ENCODE results near the gene NTM. TPM values are rescaled to one million over a fixed set of nuclear protein-coding genes. Genes with fewer than 3 reads are reported as not detected.

Gene NTM
- total and polyA plus RNA-seq, 2 donors (not counting 1 experiment from before 2014, with no cell fraction given) = 12.3 to 28.6 TPM

DNA sequence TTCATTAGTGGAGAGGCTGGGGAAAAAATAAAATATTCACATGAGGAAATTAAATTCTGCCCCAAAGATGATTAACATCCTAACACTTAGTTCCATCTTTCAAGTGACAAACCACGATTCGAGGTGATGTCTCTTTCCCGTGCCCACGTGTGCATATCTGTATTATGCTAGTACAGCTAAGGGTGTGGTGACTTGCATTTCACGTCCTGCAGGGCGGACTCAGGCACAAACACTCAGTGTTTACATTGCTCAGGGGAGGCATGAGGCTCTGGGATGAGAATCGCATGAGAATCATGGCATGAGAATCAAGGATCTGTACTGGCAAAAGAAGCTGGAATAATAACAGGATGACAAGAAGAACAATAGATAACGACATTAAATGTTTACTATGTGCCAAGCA lies 179.4 kb downstream of the NTM start:
- H3K27me3 ChIP-seq (ENCODE audit: control insufficient read depth, insufficient read depth, low read length) = peaks cover 2% of the 10 kb centered on the region
- H3K4me2 ChIP-seq (ENCODE audit: extremely low read depth, insufficient read depth, low read length) = no peak overlapping the region

DNA sequence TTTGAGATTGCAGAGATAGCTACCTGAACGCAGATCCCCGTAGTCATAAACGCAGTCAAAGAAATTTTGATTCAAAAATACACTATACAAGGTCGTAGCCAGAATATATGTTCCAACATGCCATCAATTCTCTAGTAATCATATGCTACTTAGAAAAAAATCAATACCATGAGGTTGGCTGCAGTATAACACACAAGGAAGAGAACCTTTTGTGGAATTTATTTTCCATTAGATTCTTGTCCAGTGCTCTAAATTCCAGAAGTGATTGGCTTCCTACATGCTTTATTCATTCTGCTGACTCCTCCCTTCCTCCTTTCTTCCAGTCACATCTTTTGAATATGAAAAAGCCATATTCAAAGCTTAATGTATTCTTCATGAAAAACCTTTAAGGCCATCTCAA lies 189.9 kb downstream of the NTM start:
- Histone ChIP-seq H3K79me2 (ENCODE audit: control insufficient read depth, insufficient read depth, low read length) (no peaks in the 10 kb centered on the region), H3K9ac (ENCODE audit: insufficient read depth, low read length) (no peak overlapping the region), H3K27ac (ENCODE audit: insufficient read depth, low read length) (no peak overlapping the region), H3K27me3 (ENCODE audit: control insufficient read depth, insufficient read depth, low read length) (no peaks in the 10 kb centered on the region), H3K9me3 (ENCODE audit: control insufficient read depth, insufficient read depth, low read depth, low read length) (no peaks in the 10 kb centered on the region), H3K4me3 (replicated peaks in 1 of 4; ENCODE audit: control extremely low read depth in 1 of 4, insufficient read depth in 1 of 4, low read depth in 3 of 4, low read length in 4 of 4) (no peak overlapping the region), H2AFZ (ENCODE audit: low read length) (no peak overlapping the region), H3K36me3 (ENCODE audit: control insufficient read depth, insufficient read depth, low read length) (no peaks in the 10 kb centered on the region), H3K4me1 (ENCODE audit: control insufficient read depth, extremely low read depth, insufficient read depth, low read length) (no peaks in the 10 kb centered on the region), H3K4me2 (ENCODE audit: extremely low read depth, insufficient read depth, low read length) (no peak overlapping the region), H4K20me1 (ENCODE audit: control insufficient read depth, extremely low read depth, insufficient read depth, low read length) (no peaks in the 10 kb centered on the region)
- no peak for TF ChIP-seq EZH2 (IDR thresholded peaks at IDR 0.05; ENCODE audit: low read length, missing control alignments)
- TF ChIP-seq, protein P1, sequence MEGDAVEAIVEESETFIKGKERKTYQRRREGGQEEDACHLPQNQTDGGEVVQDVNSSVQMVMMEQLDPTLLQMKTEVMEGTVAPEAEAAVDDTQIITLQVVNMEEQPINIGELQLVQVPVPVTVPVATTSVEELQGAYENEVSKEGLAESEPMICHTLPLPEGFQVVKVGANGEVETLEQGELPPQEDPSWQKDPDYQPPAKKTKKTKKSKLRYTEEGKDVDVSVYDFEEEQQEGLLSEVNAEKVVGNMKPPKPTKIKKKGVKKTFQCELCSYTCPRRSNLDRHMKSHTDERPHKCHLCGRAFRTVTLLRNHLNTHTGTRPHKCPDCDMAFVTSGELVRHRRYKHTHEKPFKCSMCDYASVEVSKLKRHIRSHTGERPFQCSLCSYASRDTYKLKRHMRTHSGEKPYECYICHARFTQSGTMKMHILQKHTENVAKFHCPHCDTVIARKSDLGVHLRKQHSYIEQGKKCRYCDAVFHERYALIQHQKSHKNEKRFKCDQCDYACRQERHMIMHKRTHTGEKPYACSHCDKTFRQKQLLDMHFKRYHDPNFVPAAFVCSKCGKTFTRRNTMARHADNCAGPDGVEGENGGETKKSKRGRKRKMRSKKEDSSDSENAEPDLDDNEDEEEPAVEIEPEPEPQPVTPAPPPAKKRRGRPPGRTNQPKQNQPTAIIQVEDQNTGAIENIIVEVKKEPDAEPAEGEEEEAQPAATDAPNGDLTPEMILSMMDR (conservative IDR thresholded peaks at IDR 0.05 in 1 of 2, IDR thresholded peaks at IDR 0.05 in 1 of 2; ENCODE audit: low read depth in 1 of 2, low read length in 2 of 2) = no peak
- no peak for DNase-seq (ENCODE audit: low read depth in 2 of 2)

More for the DNA sequence above, 179.4 kb downstream of the NTM start:
- H3K9me3 ChIP-seq (ENCODE audit: control insufficient read depth, insufficient read depth, low read depth, low read length) = no peaks in the 10 kb centered on the region
- TF ChIP-seq EZH2 (IDR thresholded peaks at IDR 0.05; ENCODE audit: low read length, missing control alignments) = no peak
- TF ChIP-seq, protein P1 (conservative IDR thresholded peaks at IDR 0.05 in 1 of 2, IDR thresholded peaks at IDR 0.05 in 1 of 2; ENCODE audit: low read depth in 1 of 2, low read length in 2 of 2) = no peak
- no peaks in the 10 kb centered on the region for H3K4me1 ChIP-seq (ENCODE audit: control insufficient read depth, extremely low read depth, insufficient read depth, low read length)
- H3K9ac ChIP-seq (ENCODE audit: insufficient read depth, low read length) = no peak overlapping the region
- no peaks in the 10 kb centered on the region for H4K20me1 ChIP-seq (ENCODE audit: control insufficient read depth, extremely low read depth, insufficient read depth, low read length)
- H3K79me2 ChIP-seq (ENCODE audit: control insufficient read depth, insufficient read depth, low read length) = no peaks in the 10 kb centered on the region
- no peak overlapping the region for H3K4me3 ChIP-seq (replicated peaks in 1 of 4; ENCODE audit: control extremely low read depth in 1 of 4, insufficient read depth in 1 of 4, low read depth in 3 of 4, low read length in 4 of 4)
- H2AFZ ChIP-seq (ENCODE audit: low read length) = no peak overlapping the region
- H3K36me3 ChIP-seq (ENCODE audit: control insufficient read depth, insufficient read depth, low read length) = no peaks in the 10 kb centered on the region
- no peak overlapping the region for H3K27ac ChIP-seq (ENCODE audit: insufficient read depth, low read length)
- DNase-seq (ENCODE audit: low read depth in 2 of 2) = no peak

DNA sequence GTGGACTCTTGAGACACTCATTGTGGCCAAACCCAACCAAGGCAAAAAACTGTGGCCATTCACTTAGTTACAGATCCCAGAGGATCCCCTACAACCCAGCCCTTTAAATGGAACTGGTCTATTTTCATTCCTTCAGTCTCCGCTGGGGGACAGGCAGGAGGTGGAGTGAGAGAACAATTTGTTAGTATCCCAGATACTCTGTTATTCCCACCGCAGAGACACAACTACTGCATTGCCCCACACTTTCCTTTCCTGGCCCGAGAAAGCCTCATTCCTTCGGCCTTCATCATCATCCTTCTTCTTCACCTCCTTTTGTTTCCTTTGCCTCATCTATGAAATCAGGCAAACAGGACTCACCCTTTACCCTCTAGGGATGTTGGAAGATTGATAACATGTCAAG lies 191.1 kb downstream of the NTM start:
- Histone ChIP-seq H3K27me3 (ENCODE audit: control insufficient read depth, insufficient read depth, low read length) (no peaks in the 10 kb centered on the region), H3K9me3 (ENCODE audit: control insufficient read depth, insufficient read depth, low read depth, low read length) (no peaks in the 10 kb centered on the region), H3K4me3 (replicated peaks in 1 of 4; ENCODE audit: control extremely low read depth in 1 of 4, insufficient read depth in 1 of 4, low read depth in 3 of 4, low read length in 4 of 4) (no peak overlapping the region), H4K20me1 (ENCODE audit: control insufficient read depth, extremely low read depth, insufficient read depth, low read length) (no peaks in the 10 kb centered on the region), H3K9ac (ENCODE audit: insufficient read depth, low read length) (no peak overlapping the region), H3K4me1 (ENCODE audit: control insufficient read depth, extremely low read depth, insufficient read depth, low read length) (no peaks in the 10 kb centered on the region), H3K27ac (ENCODE audit: insufficient read depth, low read length) (no peak overlapping the region), H3K36me3 (ENCODE audit: control insufficient read depth, insufficient read depth, low read length) (no peaks in the 10 kb centered on the region), H2AFZ (ENCODE audit: low read length) (no peak overlapping the region), H3K4me2 (ENCODE audit: extremely low read depth, insufficient read depth, low read length) (no peak overlapping the region), H3K79me2 (ENCODE audit: control insufficient read depth, insufficient read depth, low read length) (no peaks in the 10 kb centered on the region)
- DNase-seq (ENCODE audit: low read depth in 2 of 2) = peak in 1 of 2 donors; percentile 47
- TF ChIP-seq, protein P1 (conservative IDR thresholded peaks at IDR 0.05 in 1 of 2, IDR thresholded peaks at IDR 0.05 in 1 of 2; ENCODE audit: low read depth in 1 of 2, low read length in 2 of 2) = no peak
- TF ChIP-seq EZH2 (IDR thresholded peaks at IDR 0.05; ENCODE audit: low read length, missing control alignments) = no peak
